OCI-LY1 (cell line): ENCODE measurements around the gene STX18.

ENCODE experiments used
- CTCF ChIP-seq: fragments of 200-600 bp; sonication (generic), shearing (Covaris generic); IDR thresholded peaks from 2 replicates; pipeline ENCODE4 v1.5.1; 2017; ENCODE audit warnings: mild to moderate bottlenecking, antibody characterized with exemption, low read length, moderate library complexity, mixed read lengths
- EZH2 ChIP-seq: fragments of 200-600 bp; sonication (generic), shearing (Covaris generic); IDR thresholded peaks from 2 replicates; pipeline ENCODE4 v1.8.0; 2017; ENCODE audit warnings: borderline replicate concordance, mixed run types, mild to moderate bottlenecking, antibody characterized with exemption, low read length, moderate library complexity, mixed read lengths

GRCh38 chr4:4390046-4390445, 151.8 kb downstream of the STX18 start:
- TF ChIP-seq EZH2 = no peak
- TF ChIP-seq CTCF = no peak
